ENCODE results near the gene SMKR1.

DNA sequence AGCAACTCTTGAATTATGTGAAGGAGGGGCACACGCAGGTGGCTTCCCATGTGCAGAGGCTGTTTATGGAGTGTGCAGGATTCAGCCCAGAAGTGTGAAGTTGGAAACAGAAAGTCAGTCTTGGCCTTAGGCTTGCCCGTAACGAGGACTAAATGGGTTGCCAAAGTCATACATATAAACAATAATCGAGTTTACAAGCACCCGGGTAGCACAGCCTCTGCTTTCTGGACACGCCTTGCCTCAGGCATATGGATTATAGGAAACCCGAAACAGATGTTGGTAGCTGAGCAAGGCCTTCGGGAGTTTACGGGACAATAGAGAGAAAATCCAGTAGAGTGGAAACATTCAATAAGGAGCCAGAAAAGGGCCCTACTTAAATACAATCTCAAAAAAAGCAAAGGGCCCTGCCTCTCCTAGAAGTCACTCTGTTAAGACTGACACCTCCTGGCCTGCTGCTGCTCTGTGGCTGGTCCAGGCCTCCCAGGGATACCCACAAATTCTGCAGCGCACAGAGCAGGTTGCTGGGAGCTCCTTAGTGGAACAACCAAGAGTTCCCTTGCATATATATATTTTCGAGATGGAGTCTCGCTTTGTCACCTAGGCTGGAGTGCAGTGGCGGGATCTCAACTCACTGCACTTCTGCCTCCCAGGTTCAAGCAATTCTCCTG, 48.5 kb downstream of the SMKR1 start:
- TF ChIP-seq, protein P1, sequence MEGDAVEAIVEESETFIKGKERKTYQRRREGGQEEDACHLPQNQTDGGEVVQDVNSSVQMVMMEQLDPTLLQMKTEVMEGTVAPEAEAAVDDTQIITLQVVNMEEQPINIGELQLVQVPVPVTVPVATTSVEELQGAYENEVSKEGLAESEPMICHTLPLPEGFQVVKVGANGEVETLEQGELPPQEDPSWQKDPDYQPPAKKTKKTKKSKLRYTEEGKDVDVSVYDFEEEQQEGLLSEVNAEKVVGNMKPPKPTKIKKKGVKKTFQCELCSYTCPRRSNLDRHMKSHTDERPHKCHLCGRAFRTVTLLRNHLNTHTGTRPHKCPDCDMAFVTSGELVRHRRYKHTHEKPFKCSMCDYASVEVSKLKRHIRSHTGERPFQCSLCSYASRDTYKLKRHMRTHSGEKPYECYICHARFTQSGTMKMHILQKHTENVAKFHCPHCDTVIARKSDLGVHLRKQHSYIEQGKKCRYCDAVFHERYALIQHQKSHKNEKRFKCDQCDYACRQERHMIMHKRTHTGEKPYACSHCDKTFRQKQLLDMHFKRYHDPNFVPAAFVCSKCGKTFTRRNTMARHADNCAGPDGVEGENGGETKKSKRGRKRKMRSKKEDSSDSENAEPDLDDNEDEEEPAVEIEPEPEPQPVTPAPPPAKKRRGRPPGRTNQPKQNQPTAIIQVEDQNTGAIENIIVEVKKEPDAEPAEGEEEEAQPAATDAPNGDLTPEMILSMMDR (IDR thresholded peaks at IDR 0.05; ENCODE audit: insufficient read depth, low read depth, low read length), result no peak
- TF ChIP-seq EZH2 (IDR thresholded peaks at IDR 0.05; ENCODE audit: insufficient read depth, low read length), result no peak
